HG03025 (cell line): Measurements from ENCODE around the gene NOD2.

ENCODE experiments used
- ATAC-seq: cut with Tn5 transposase; IDR thresholded peaks from one replicate; pipeline ENCODE4 v1.9.1; 2021; ENCODE audit warnings: mild to moderate bottlenecking, moderate library complexity; ENCODE audit not compliant: unreplicated experiment, low FRiP score

The NOD2 gene

DNA sequence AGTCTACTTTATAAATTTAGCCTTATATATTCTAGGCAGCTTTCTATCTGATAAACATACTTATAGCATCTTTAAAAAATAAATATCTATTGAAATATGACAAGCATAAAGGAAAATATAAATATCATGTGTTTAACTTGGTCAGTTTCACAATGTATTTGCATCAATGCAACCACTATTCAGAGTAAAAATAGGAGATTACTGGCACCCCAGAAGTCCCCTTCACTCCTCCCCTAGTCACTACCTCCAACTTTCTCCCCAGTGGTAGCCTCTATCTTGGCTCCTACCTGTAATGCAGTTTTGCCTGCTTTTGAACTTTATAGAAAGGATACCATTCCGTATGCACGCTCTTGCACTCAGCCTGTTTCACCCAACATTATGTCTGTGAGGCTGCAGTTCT is 3.2 kb upstream of the NOD2 start:
- ATAC-seq, result no peak

DNA sequence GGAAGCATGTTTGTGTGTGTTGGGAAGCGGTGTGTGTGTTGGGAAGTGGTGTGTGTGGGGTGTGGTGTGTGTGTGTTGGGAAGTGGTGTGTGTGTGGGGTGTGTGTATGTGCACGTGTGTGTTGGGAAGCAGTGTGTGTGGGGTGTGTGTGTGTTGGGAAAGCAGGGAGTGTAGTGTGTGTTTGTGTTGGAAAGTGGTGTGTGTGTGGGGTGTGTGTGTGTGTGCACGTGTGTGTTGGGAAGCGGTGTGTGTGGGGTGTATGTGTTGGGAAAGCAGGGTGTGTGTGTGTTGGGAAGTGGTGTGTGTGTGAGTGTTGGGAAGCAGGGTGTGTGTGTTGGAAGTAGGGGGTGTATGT is 785 bp upstream of the NOD2 start:
- no peak for ATAC-seq

DNA sequence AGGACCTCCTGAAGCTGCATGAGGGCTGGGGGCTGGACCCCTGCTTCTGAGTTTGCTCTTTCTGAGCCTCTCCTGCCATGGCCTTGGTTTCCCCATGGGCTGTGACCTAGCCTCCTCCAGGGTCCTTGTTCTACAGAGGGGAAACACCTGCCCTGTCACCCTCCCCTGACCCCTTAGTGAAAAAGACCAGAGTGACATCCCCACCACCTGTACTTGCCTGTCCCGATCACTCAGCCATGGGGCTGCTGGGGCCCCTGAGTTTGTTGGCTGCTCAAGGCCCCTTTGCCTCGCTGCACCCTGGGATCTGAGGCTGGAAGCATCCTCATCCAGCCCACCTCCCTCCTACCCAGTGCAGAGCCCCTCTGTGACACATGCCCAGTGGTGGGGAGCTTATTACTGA is 800 bp downstream of the NOD2 start:
- ATAC-seq, result no peak

DNA sequence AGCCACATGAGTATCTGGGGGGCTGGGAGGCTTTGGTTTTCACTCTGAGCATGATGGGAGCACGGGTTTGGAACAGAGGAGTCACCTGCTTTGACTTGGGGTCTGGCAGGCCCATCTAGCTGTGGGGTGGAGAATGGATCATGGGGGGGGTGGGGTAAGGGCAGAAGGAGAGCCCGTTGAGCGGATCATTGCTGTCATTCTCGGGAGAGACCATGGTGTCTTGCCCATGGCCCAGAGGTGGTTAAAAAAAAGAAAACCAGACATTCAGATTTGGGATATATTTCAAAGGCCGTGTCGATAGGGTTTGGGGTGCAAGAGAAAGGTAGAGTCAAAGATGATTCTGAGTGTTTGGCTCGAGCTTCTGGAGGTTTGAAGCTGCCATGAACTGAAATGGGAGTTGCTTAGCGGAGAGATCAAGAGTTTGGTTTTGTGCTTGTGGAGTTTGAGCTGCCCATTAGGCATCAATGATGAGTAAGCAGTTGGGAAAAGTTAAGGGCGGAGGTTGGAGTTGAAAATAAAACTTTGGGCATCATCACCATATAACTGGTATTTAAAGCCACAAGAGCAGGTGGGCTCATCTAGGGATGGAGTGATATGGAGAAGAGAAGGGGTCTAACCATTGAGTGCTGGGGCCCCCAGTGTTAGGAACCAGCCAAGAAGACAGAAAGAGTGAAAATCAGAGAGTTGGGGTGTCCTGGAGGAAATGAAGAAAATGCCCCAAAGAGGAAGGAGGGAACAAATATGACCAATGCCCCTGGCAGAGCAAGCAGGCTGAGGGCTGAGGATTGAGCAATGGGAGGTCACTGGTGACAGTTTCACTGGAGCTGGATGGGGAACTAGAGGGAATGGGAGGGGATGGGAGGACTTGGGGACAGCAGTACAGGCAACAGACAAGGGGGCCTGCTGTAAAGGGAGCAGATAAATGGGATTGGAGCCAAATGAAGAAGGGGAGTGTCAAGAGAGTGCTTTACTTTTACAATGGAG is 1.9 kb downstream of the NOD2 start:
- ATAC-seq, result no peak

DNA sequence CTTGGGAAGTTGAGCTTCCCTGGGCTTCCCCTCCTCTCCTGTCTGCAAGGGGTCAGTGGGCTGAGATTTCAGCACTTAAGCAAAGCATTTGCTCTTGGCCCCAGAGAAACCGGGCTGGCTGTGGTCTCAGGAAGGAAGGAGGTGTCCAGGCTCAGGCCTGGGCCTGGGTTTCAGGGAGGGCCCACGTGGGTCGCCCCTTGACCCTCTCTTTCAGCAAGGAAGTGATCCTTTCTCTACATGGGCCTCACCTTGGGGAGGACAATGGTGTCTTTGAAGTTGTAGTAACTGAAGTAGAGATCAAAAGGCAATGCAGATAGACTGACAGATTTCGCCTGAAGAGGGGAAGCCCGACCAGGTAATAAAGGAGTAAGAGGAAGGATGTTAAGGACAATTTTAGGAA is 2.7 kb downstream of the NOD2 start:
- ATAC-seq, result no peak

DNA sequence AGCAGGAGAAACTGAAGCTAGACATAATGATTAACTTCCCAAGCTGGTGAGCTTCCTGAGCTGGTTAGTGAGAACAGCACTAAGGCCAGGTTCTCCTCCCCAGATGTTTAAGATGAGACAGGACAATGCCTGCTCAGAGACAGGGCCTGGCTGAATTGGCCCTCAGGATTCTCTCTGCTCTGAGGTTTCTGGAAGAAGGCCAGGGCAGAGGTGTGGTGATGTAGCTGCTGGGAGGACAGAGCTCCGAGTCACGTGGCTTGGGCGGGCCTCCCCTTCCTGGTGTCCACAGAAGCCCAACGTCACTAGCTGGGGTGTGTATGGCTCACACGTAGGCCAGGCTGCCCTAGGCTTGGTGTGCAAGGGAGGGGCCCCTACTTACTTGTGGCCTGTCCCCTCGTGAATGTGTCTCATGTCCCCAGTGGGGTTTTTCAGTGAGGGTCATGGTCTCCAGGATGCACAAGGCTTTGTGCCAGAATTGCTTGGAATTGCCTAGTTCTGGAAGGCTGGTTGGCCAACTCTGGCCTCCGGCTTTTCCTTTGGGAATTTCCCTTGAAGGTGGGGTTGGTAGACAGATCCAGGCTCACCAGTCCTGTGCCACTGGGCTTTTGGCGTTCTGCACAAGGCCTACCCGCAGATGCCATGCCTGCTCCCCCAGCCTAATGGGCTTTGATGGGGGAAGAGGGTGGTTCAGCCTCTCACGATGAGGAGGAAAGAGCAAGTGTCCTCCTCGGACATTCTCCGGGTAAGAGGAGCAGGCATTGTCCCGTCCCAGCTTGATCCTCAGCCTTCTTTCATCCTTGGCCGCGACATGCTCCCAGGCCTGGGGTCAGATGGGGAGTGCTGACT is 3.4 kb downstream of the NOD2 start:
- peak; percentile 45 for ATAC-seq

DNA sequence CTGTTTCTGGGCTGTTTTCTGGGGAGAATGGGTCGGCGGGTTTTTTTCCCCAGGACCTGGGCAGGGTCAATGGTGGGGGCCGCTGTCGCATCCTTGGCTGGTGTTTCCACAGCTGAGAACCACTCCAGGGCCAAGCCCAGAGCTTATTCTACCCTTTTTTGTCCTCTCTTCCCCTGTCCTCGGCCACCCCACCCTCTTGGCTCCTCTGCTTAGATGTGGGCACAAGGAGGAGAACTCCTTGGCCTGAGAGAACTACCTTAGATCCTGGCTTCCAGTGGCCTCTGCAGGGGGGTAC is 4.0 kb downstream of the NOD2 start:
- no peak for ATAC-seq

DNA sequence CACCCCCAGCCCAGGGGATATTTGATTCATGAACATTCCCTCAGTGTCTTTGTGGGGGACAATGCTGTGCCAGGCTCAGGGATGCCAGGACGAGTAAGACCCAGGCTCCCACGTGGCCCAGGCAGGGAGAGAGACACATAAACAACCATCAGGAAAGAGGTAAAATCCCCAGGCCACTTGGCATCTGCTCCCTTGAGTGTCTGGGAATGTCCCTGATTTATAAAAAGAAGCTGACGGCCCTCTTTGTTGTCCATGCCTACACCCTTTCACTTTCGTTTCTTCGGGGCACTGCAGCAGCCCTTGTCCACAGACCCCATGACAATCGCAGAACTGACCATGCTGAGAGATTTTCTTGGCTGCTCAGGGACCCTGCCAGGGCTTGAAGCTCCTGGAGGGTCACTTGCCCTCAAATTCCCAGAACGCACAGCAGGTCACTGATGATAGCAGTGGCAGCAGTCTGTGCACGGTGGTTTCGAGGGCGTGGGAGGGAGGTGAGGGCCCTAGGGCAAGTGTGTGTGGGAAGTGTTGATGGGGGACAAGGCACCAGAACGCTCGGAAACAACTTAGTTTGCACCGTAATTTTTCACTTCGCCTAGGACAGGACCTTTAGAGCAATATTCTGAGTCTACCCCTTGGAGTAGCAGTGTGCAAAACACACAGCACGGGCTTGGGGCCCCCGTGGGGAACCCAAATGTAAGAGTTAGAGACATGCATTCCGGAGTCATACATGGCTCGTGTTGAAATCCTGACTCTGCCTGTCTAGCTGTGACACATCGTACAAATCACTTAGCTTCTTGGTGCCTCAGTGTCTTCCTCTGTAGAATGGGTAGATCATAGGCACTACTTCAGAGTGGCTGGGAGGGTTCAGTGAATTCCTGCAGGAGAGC is 4.7 kb downstream of the NOD2 start:
- ATAC-seq, result peak; percentile 48

DNA sequence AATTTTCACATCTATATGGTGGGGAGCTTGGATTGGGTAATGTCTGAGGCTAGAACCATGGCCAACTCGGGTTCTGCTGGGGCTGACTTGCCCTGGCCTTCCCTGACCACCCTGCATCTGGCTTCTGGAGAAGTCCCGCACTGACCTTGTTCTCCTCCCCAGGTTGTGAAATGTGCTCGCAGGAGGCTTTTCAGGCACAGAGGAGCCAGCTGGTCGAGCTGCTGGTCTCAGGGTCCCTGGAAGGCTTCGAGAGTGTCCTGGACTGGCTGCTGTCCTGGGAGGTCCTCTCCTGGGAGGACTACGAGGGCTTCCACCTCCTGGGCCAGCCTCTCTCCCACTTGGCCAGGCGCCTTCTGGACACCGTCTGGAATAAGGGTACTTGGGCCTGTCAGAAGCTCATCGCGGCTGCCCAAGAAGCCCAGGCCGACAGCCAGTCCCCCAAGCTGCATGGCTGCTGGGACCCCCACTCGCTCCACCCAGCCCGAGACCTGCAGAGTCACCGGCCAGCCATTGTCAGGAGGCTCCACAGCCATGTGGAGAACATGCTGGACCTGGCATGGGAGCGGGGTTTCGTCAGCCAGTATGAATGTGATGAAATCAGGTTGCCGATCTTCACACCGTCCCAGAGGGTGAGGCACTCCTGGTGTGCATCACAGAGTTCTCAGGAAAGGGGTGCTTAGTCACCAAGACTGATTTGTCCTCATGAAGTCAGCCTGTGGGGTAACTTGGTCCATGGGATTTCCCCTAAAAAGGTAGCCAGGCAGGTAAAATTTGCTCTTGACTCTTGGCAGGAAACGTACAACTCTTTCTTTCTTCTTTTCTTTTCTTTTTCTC is 6.1 kb downstream of the NOD2 start:
- ATAC-seq, result no peak

DNA sequence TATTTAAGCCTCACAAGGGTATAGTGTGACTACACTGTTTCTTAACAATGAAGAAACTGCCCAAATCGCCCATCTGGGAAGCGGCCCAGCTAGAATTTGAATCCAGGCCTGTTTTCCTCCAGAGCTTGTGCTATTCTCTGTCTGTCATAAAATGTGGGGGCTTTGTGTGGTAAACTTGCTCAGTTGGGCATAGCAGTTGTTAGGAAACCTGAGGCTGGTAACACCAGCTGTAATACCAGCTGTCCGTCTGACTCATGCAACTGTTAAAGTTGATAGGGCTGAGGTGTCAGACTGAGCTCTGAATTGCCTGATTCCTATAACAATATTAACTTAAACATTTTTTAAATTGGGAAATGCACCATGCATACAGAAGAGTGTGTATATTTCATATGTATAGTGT is 9.3 kb downstream of the NOD2 start:
- no peak for ATAC-seq

DNA sequence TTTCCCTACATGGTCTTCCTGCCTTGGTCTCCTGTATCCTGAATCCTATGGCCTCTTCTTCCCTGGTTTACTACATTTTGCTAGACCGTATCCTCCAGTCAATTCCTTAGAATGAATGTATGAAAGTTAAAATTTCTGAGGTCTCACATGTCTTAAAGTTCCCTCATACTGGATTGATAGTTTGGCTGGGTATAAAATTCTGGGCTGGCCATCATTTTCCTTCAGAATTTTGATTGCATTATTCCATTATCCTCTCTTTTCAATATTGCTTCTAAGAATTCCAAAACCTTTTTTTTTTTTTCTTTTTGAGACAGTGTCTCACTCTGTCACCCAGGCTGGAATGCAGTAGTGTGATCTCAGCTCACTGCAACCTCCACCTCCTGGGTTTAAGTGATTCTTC is 10.8 kb downstream of the NOD2 start:
- no peak for ATAC-seq

DNA sequence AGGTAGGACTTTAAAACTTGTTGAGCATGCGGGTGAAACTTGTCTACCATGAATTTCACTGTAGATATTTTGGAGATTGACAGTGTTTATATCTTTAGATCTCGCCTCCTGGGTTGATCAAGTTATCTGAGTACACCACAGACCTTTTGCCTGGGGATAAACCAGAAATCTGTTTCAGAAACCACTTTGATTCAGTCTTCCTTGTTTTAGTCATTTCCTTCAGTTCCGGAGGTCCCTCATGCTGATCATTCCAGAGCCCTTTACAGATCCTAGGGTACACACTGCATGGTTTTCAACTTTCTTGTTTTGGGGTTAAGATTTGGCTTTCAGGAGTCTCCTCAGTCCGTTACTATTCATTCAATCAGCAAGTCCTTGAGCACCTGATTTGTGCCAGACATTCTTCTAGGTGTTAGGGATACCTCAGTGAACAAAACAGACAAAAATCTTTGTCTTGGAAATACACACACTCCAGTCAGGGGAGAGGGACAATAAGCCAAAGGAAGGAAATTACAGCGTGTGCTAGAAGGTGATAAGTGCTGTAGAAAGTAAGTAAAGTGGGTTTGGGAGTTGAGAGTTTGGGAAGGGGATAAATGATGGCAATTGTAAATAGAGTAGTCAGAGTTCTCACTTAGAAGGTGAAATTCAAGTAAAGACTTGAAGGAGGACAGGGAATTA is 12.2 kb downstream of the NOD2 start:
- no peak for ATAC-seq

DNA sequence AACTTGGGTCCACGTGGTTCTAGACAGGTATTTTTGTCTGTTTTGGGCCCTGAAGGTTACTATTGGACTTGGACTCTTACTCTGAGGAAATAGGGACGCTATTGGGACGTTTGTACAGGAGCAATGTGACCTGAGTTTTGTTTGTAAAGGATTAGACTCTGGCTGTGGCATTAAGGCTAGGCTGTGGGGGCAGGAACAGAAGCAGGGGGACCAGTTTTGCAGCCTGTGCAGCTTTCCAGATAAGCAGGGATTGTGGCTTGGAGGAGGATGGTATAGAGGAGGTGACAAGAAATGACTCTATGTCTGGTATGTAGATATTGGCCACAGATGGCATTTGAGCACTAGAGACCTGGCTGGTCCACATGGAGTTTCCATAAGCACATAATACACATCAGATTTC is 12.8 kb downstream of the NOD2 start:
- ATAC-seq, result no peak

DNA sequence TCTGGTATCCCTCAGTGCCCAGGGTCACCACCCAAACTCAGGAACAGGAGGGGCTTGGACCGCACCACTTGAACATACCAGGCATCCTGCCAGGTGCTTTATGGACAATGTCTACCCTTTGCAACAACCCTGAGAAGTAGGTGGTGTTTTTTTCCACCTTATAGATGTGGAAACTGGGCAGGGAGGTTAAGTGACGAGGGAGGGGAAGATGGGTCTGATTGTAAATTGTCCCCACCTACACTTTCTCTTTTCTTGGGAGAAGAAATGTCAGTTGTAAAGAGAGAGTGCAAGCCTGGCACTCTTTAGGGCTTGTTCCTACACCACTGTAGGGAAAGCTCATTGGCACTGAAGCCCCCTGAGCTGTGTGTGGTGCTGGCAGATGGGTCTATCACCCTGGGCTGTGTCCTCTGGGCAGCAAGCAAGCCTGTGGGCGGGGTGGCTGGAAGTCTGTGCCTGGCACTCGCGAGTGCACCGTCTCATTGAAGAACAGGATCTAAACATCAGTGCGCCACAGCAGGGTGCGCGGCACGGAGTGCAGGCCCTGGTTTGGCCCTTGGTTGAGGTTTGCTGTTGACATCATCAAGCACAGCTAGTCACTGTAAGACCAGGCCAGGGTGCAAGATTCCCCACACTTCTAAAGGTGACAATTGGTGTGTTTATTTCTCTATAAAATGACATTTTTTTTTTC is 15.1 kb downstream of the NOD2 start:
- ATAC-seq, result no peak

DNA sequence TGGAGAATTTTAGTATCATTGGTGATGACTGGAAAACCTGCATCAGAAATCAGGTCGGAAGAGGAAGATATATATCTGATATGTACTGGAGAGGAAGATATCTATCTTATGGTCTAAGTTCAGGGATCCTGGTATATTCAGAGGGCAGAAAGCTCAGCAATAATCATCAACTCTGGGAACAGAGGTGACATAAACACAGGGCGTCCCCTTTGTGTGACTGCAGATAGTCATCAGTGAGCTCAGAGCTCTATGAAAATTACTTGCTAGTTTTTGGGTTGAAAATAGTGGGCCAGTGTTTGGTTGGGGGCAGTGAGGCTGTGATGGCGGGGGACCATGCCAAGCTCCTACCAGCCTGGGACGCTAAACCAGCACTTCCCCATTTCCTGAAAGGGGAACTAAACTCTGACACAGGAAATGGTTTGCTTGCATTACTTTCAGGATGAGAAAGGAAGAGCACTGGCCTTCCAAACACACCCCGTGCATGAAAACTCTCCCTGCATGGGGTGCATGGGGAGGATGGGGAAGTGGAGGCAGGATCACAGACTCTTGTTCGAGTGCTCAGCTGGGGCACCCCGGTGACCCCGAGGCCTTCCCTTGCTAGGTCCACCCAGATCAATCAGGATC is 15.8 kb downstream of the NOD2 start:
- no peak for ATAC-seq

DNA sequence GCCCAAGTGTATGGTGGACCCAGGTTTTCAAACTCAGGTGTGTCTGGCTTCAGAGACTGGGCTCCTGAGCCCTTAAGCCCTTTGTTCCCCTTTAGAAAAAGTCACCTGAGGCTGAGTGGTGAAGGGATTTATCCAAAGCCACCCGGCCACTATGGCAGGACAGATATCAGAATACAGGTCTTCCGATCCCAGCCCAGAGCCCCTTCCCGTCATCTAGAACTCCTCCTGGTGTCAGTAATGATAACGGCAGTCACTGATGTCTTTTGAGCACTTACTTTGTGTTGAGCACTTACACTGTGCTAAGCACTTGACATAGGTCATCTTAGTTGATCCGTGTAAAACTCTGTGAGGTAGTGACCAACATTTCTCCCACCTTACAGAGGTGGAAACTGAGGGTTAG is 16.6 kb downstream of the NOD2 start:
- ATAC-seq, result no peak

DNA sequence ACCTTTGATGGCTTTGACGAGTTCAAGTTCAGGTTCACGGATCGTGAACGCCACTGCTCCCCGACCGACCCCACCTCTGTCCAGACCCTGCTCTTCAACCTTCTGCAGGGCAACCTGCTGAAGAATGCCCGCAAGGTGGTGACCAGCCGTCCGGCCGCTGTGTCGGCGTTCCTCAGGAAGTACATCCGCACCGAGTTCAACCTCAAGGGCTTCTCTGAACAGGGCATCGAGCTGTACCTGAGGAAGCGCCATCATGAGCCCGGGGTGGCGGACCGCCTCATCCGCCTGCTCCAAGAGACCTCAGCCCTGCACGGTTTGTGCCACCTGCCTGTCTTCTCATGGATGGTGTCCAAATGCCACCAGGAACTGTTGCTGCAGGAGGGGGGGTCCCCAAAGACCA is 17.6 kb downstream of the NOD2 start:
- no peak for ATAC-seq

DNA sequence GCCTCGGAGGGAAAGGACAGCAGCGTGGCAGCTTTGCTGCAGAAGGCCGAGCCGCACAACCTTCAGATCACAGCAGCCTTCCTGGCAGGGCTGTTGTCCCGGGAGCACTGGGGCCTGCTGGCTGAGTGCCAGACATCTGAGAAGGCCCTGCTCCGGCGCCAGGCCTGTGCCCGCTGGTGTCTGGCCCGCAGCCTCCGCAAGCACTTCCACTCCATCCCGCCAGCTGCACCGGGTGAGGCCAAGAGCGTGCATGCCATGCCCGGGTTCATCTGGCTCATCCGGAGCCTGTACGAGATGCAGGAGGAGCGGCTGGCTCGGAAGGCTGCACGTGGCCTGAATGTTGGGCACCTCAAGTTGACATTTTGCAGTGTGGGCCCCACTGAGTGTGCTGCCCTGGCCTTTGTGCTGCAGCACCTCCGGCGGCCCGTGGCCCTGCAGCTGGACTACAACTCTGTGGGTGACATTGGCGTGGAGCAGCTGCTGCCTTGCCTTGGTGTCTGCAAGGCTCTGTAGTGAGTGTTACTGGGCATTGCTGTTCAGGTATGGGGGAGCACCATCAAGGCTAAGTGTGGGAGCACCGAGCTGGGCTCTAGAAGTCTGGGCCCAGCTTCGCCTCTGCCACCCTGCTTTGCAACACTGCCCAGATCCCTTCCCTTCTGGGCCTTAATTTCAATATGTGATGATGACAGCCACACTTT is 18.6 kb downstream of the NOD2 start:
- no peak for ATAC-seq
